HCT116 (cell line): ENCODE measurements around the gene IPCEF1. TPM values are rescaled to one million over a fixed set of nuclear protein-coding genes. Genes with fewer than 3 reads are reported as not detected.

ENCODE experiments used
- ATAC-seq: fragments of 200-7000 bp; cut with Tn5 transposase; 2 replicates; pipeline ENCODE4 v1.9.1; 2020; ENCODE audit warnings: mild to moderate bottlenecking, moderate library complexity
- BruUV-seq: library from RNA; stranded (reverse); fragments of 400-500 nt; replicated peaks from 2 replicates; lab custom pipeline; 2021; lab: Mats Ljungman, UMichigan
- CTCF ChIA-PET: fragments of 300-600 bp; sonication (Branson Sonifier 250); formaldehyde crosslinking; loops from one replicate; lab custom pipeline; 2021; ENCODE audit warnings: antibody characterized with exemption; lab: Charles Lee
- POLR2A ChIA-PET: fragments of 300-600, 350-600 bp; sonication (Branson Sonifier 250); formaldehyde crosslinking; loops from one replicate; lab custom pipeline; 2021; ENCODE audit warnings: antibody characterized with exemption; lab: Charles Lee
- RAD21 ChIA-PET, 2 experiments: fragments of 300-600 bp; sonication (Branson Sonifier 250); formaldehyde crosslinking; loops; one replicate each; lab custom pipeline; 2023; ENCODE audit warnings: low total read pairs in 2 of 2; ENCODE audit not compliant: uncharacterized antibody in 2 of 2, unreplicated experiment in 2 of 2, low non-redundant PET in 1 of 2; lab: Charles Lee
- DNase-seq: peaks from one replicate; pipeline ENCODE4 v3.0.0-alpha.2; 2010; ENCODE audit warnings: low read depth, low spot score
- H2AFZ ChIP-seq: fragments of 200-600 bp; shearing (Covaris generic), sonication (generic); 2 replicates; pipeline ENCODE4 v1.6.1; 2017; ENCODE audit warnings: low read depth, mixed run types, mixed read lengths, antibody characterized with exemption, low read length; ENCODE audit not compliant: poor library complexity, severe bottlenecking
- H3K27ac ChIP-seq: 2 replicates; pipeline ENCODE4 v1.5.1; 2012; ENCODE audit warnings: low read depth, low read length
- H3K27me3 ChIP-seq: fragments of 200-600 bp; sonication (generic); 2 replicates; pipeline ENCODE4 v1.6.1; 2016; ENCODE audit warnings: mixed run types, low read length, mixed read lengths; ENCODE audit not compliant: insufficient read depth
- H3K36me3 ChIP-seq, 2 experiments: fragments of 200-500 bp in 1 of 2; fragments of 200-600 bp in 1 of 2; sonication (Bioruptor generic) in 1 of 2; sonication (generic) in 1 of 2; 2 replicates each; pipeline versions ENCODE4 v1.5.1 to v1.6.1; 2014 to 2016; ENCODE audit warnings: low read length in 2 of 2, inconsistent platforms in 1 of 2, mixed read lengths in 1 of 2, mixed run types in 1 of 2; ENCODE audit not compliant: insufficient read depth in 2 of 2, control insufficient read depth in 1 of 2
- H3K4me1 ChIP-seq, 2 experiments: fragments of 200-600 bp in 1 of 2; sonication (generic) in 1 of 2; 2 replicates each; pipeline versions ENCODE4 v1.5.1 to v1.6.1; 2012 to 2017; ENCODE audit warnings: low read length in 2 of 2, inconsistent platforms in 1 of 2, mild to moderate bottlenecking in 1 of 2, mixed read lengths in 1 of 2, mixed run types in 1 of 2, moderate library complexity in 1 of 2; ENCODE audit not compliant: insufficient read depth in 2 of 2, control insufficient read depth in 1 of 2
- H3K4me2 ChIP-seq: fragments of 200-600 bp; sonication (generic); 2 replicates; pipeline ENCODE4 v1.6.1; 2017; ENCODE audit warnings: mixed run types, low read length, mixed read lengths
- H3K4me3 ChIP-seq, 2 experiments: fragments of 200-600 bp in 1 of 2; sonication (generic) in 1 of 2; replicated peaks in 1 of 2; 2 replicates each; pipeline ENCODE4 v1.5.1; 2011 to 2016; ENCODE audit warnings: low read length in 2 of 2, control low read depth in 1 of 2, low read depth in 1 of 2, mild to moderate bottlenecking in 1 of 2, mixed read lengths in 1 of 2, mixed run types in 1 of 2
- H3K79me2 ChIP-seq: fragments of 200-600 bp; sonication (generic); 2 replicates; pipeline ENCODE4 v1.6.1; 2017; ENCODE audit warnings: mild to moderate bottlenecking, mixed run types, low read length, moderate library complexity, mixed read lengths; ENCODE audit not compliant: insufficient read depth
- H3K9ac ChIP-seq: fragments of 200-600 bp; sonication (generic); 2 replicates; pipeline ENCODE4 v1.6.1; 2016; ENCODE audit warnings: low read length, mixed read lengths
- H3K9me2 ChIP-seq: fragments of 200-600 bp; sonication (generic), shearing (Covaris generic); 2 replicates; pipeline ENCODE4 v1.6.1; 2017; ENCODE audit warnings: mixed run types, mild to moderate bottlenecking, moderate library complexity; ENCODE audit not compliant: insufficient read depth
- H3K9me3 ChIP-seq, 2 experiments: fragments of 200-500 bp in 1 of 2; fragments of 200-600 bp in 1 of 2; sonication (Bioruptor generic) in 1 of 2; sonication (generic) in 1 of 2; 2 replicates each; pipeline ENCODE4 v1.6.1; 2014 to 2017; ENCODE audit warnings: low read length in 2 of 2, mixed read lengths in 2 of 2, inconsistent platforms in 1 of 2, low read depth in 1 of 2, mild to moderate bottlenecking in 1 of 2, mixed run types in 1 of 2, moderate library complexity in 1 of 2; ENCODE audit not compliant: control insufficient read depth in 1 of 2, insufficient read depth in 1 of 2
- H4K20me1 ChIP-seq: fragments of 200-600 bp; sonication (generic), shearing (Covaris generic); 2 replicates; pipeline ENCODE4 v1.6.1; 2017; ENCODE audit warnings: mixed run types, mild to moderate bottlenecking, moderate library complexity; ENCODE audit not compliant: insufficient read depth
- ATF3 ChIP-seq: IDR thresholded peaks from 2 replicates; pipeline ENCODE4 v1.6.1; 2012
- CBX3 ChIP-seq: IDR thresholded peaks from 2 replicates; pipeline ENCODE4 v1.6.1; 2012; ENCODE audit warnings: low read depth
- CEBPB ChIP-seq: IDR thresholded peaks from 2 replicates; pipeline ENCODE4 v1.6.1; 2012; ENCODE audit warnings: low read depth
- CTCF ChIP-seq, 3 experiments: fragments of 200-600 bp in 1 of 3; sonication (generic) in 1 of 3; IDR thresholded peaks in 2 of 3; conservative IDR thresholded peaks in 1 of 3; 2 replicates each; pipeline ENCODE4 v1.5.1; 2012 to 2017; ENCODE audit warnings: low read depth in 2 of 3, low read length in 2 of 3, antibody characterized with exemption in 1 of 3, borderline replicate concordance in 1 of 3, control low read depth in 1 of 3, mild to moderate bottlenecking in 1 of 3, mixed read lengths in 1 of 3, mixed run types in 1 of 3, moderate library complexity in 1 of 3; ENCODE audit not compliant: insufficient read depth in 1 of 3
- EGR1 ChIP-seq: IDR thresholded peaks from 2 replicates; pipeline ENCODE4 v1.6.1; 2012; ENCODE audit warnings: low read depth
- EZH2 ChIP-seq: fragments of 200-600 bp; sonication (generic); IDR thresholded peaks from 2 replicates; pipeline ENCODE4 v1.6.1; 2017; ENCODE audit warnings: antibody characterized with exemption, mixed run types
- FOSL1 ChIP-seq: IDR thresholded peaks from 2 replicates; pipeline ENCODE4 v1.6.1; 2012; ENCODE audit warnings: low read depth
- JUND ChIP-seq: IDR thresholded peaks from 2 replicates; pipeline ENCODE4 v1.6.1; 2012
- MAX ChIP-seq: IDR thresholded peaks from 2 replicates; pipeline ENCODE4 v1.6.1; 2012
- POLR2A ChIP-seq: IDR thresholded peaks from 2 replicates; pipeline ENCODE4 v1.7.0; 2011; ENCODE audit warnings: borderline replicate concordance; ENCODE audit not compliant: insufficient read depth, insufficient read length; ENCODE audit errors: extremely low read depth
- POLR2AphosphoS5 ChIP-seq: IDR thresholded peaks from 2 replicates; pipeline ENCODE4 v1.6.1; 2011; ENCODE audit warnings: mild to moderate bottlenecking, low read depth, low read length, moderate library complexity
- RAD21 ChIP-seq: IDR thresholded peaks from 2 replicates; pipeline ENCODE4 v1.6.1; 2012; ENCODE audit warnings: low read depth, mild to moderate bottlenecking
- REST ChIP-seq: IDR thresholded peaks from 2 replicates; pipeline ENCODE4 v1.6.1; 2012; ENCODE audit warnings: low read depth
- SIN3A ChIP-seq: IDR thresholded peaks from 2 replicates; pipeline ENCODE4 v1.6.1; 2012; ENCODE audit warnings: low read depth
- SP1 ChIP-seq: IDR thresholded peaks from 2 replicates; pipeline ENCODE4 v1.6.1; 2012; ENCODE audit warnings: low read depth
- SRF ChIP-seq: IDR thresholded peaks from 2 replicates; pipeline ENCODE4 v1.6.1; 2012; ENCODE audit warnings: low read depth
- TCF7L2 ChIP-seq: IDR thresholded peaks from 2 replicates; pipeline ENCODE4 v1.7.0; 2011; ENCODE audit warnings: borderline replicate concordance, inconsistent platforms; ENCODE audit not compliant: insufficient read depth, insufficient read length; ENCODE audit errors: extremely low read depth
- ZBTB33 ChIP-seq: IDR thresholded peaks from 2 replicates; pipeline ENCODE4 v1.6.1; 2011; ENCODE audit warnings: mild to moderate bottlenecking, low read length, moderate library complexity; ENCODE audit not compliant: insufficient replicate concordance; ENCODE audit errors: extremely low read depth
- ZFX ChIP-seq: fragments of 450-650 bp; IDR thresholded peaks from 2 replicates; pipeline ENCODE4 v1.6.1; 2017
- ZNF274 ChIP-seq: fragments of 200-500 bp; sonication (Bioruptor generic); IDR thresholded peaks from 2 replicates; pipeline ENCODE4 v1.6.1; 2014; ENCODE audit warnings: mild to moderate bottlenecking, low read depth, low read length, inconsistent platforms
- intact Hi-C: fragments of 100-400 bp; cut with micrococcal nuclease; formaldehyde crosslinking; loops from 2 replicates; pipeline ENCODE4 v1.10.0; 2022
- total RNA-seq: library from RNA; stranded (reverse); gene quantifications from one replicate; pipeline ENCODE4 v1.2.1, GENCODE V29; 2021; ENCODE audit not compliant: unreplicated experiment

IPCEF1 gene
- total RNA-seq, 1 experiment from 2014 or later = 0.32 TPM

GRCh38 chr6:154404791-154405400, 48.3 kb upstream of the IPCEF1 start:
- H3K27me3 ChIP-seq = no peaks in the 10 kb centered on the region
- CTCF ChIA-PET = no interaction called here
- no peaks in the 10 kb centered on the region; a peak in 1 of 4 replicates for H3K36me3 ChIP-seq
- no peaks in the 10 kb centered on the region for H4K20me1 ChIP-seq
- no peaks in the 10 kb centered on the region for H3K79me2 ChIP-seq
- no peak overlapping the region for H3K4me2 ChIP-seq
- no peak for ATAC-seq
- POLR2A ChIA-PET = no interaction called here
- no peak overlapping the region for H3K4me3 ChIP-seq
- H3K9ac ChIP-seq = no peak overlapping the region
- H2AFZ ChIP-seq = no peak overlapping the region
- H3K27ac ChIP-seq = no peak overlapping the region
- TF ChIP-seq ZBTB33 (no peak), SP1 (no peak), CTCF (IDR thresholded peaks at IDR 0.05 in 2 of 3, conservative IDR thresholded peaks at IDR 0.05 in 1 of 3; ENCODE audit: borderline replicate concordance in 1 of 3, insufficient read depth in 1 of 3, low read depth in 2 of 3, low read length in 2 of 3) (no peak), CBX3 (no peak), CEBPB (no peak), FOSL1 (no peak), JUND (no peak), ZNF274 (no peak), ZFX (no peak), REST (no peak), SIN3A (no peak), ATF3 (no peak), MAX (no peak), POLR2AphosphoS5 (no peak), TCF7L2 (no peak), POLR2A (no peak), EZH2 (no peak), EGR1 (no peak), SRF (no peak), RAD21 (no peak)
- TF ChIP-seq, all 23 proteins: peak for 0
- H3K9me2 ChIP-seq = no peaks in the 10 kb centered on the region
- no TSS peak for BruUV-seq
- RAD21 ChIA-PET = no interaction called here
- intact Hi-C loops = no loop called here
- H3K9me3 ChIP-seq = no peaks in the 10 kb centered on the region
- DNase-seq = no peak
- peaks cover 20 to 21% of the 10 kb centered on the region in 2 experiments for H3K4me1 ChIP-seq
